Measurements from ENCODE around the gene OSBPL8. TPM values are rescaled to one million over a fixed set of nuclear protein-coding genes. Genes with fewer than 3 reads are reported as not detected.
"Not testable (repeated sequence)": the region's sequence is repeated elsewhere in the genome, so short reads cannot be mapped to it uniquely, and the experiment has no call there.

OSBPL8 gene
- total RNA-seq, 1 experiment from 2014 or later = 71.1 TPM

- Mint-ChIP-seq H3K4me1 (ENCODE audit: insufficient read depth, unreplicated experiment) (no peaks in the 10 kb centered on the region), H3K27me3 (ENCODE audit: insufficient read depth, unreplicated experiment) (no peaks in the 10 kb centered on the region), H3K36me3 (ENCODE audit: insufficient read depth, unreplicated experiment) (no peaks in the 10 kb centered on the region), H3K9me3 (ENCODE audit: unreplicated experiment) (no peaks in the 10 kb centered on the region), H3K4me3 (ENCODE audit: unreplicated experiment) (no peak overlapping the region), H3K27ac (ENCODE audit: low read depth, unreplicated experiment) (no peak overlapping the region)
- POLR2A ChIA-PET = interaction anchor here (0.8 to 1.2 kb wide), 2 partner anchors 17 to 432 kb away, joined by 3 read pairs; no protein-coding TSS in a partner anchor
- no TSS peak for BruUV-seq (replicated peaks)
- intact Hi-C loops (cut with micrococcal nuclease) = no loop called here
- CTCF ChIA-PET = interaction anchor here (0.6 to 1.8 kb wide), 3 partner anchors 52 to 496 kb away, joined by 3 to 7 read pairs (median 3); no protein-coding TSS in a partner anchor
- DNase-seq (ENCODE audit: unreplicated experiment) = no peak
- TF ChIP-seq, protein P1, sequence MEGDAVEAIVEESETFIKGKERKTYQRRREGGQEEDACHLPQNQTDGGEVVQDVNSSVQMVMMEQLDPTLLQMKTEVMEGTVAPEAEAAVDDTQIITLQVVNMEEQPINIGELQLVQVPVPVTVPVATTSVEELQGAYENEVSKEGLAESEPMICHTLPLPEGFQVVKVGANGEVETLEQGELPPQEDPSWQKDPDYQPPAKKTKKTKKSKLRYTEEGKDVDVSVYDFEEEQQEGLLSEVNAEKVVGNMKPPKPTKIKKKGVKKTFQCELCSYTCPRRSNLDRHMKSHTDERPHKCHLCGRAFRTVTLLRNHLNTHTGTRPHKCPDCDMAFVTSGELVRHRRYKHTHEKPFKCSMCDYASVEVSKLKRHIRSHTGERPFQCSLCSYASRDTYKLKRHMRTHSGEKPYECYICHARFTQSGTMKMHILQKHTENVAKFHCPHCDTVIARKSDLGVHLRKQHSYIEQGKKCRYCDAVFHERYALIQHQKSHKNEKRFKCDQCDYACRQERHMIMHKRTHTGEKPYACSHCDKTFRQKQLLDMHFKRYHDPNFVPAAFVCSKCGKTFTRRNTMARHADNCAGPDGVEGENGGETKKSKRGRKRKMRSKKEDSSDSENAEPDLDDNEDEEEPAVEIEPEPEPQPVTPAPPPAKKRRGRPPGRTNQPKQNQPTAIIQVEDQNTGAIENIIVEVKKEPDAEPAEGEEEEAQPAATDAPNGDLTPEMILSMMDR (IDR thresholded peaks at IDR 0.05; ENCODE audit: unreplicated experiment) = no peak
Observed at GRCh38 chr12:76515271-76515670, 44.3 kb downstream of the OSBPL8 start.

DNA sequence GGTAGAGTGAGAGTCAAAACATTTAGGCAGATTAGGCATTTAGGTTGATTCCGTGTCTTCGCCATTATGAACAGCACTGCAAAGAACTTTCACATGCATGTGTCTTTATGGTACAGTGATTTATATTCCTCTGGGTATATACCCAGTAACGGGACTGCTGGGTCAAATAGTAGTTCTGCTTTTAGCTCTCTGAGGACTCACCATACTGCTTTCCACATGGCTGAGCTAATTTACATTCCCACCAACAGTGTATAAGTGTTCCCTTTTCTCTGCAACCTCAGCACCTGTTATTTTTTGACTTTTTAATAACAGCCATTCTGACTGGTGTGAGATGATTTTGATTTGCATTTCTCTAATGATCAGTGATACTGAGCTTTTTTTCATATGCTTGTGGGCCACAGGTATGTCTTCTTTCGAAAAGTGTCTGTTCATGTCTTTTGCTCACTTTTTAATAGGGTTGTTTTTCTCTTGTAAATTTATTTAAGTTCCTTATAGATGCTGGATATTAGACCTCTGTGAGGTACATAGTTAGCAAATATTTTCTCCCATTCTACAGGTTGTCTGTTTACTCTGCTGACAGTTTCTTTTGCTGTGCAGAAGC is 48.4 kb downstream of the OSBPL8 start:
- POLR2A ChIA-PET = interaction anchor here (0.8 kb wide), 2 partner anchors 17 to 18 kb away, joined by 3 to 4 read pairs; no protein-coding TSS in a partner anchor
- H3K27ac Mint-ChIP-seq (ENCODE audit: low read depth, unreplicated experiment); intact Hi-C loops (cut with micrococcal nuclease); H3K9me3 Mint-ChIP-seq (ENCODE audit: unreplicated experiment); H3K36me3 Mint-ChIP-seq (ENCODE audit: insufficient read depth, unreplicated experiment); DNase-seq (ENCODE audit: unreplicated experiment); H3K4me3 Mint-ChIP-seq (ENCODE audit: unreplicated experiment); BruUV-seq (replicated peaks); H3K27me3 Mint-ChIP-seq (ENCODE audit: insufficient read depth, unreplicated experiment); H3K4me1 Mint-ChIP-seq (ENCODE audit: insufficient read depth, unreplicated experiment): not testable (repeated sequence)
- CTCF ChIA-PET = interaction anchor here (0.7 kb wide), 1 partner anchor 1418 kb away, joined by 3 read pairs; no protein-coding TSS in a partner anchor

- no peaks in the 10 kb centered on the region for H3K9me3 Mint-ChIP-seq (ENCODE audit: unreplicated experiment)
- intact Hi-C loops (cut with micrococcal nuclease) = no loop called here
- CTCF ChIA-PET = interaction anchor here (0.5 to 1.2 kb wide), 3 partner anchors 16 to 1659 kb away, joined by 3 read pairs; no protein-coding TSS in a partner anchor
- DNase-seq (ENCODE audit: unreplicated experiment) = no peak
- POLR2A ChIA-PET = interaction anchor here (0.6 to 1.1 kb wide), 2 partner anchors 24 to 35 kb away, joined by 3 read pairs; no protein-coding TSS in a partner anchor
- H3K4me3 Mint-ChIP-seq (ENCODE audit: unreplicated experiment) = no peak overlapping the region
- no peak overlapping the region for H3K27ac Mint-ChIP-seq (ENCODE audit: low read depth, unreplicated experiment)
- no TSS peak for BruUV-seq (replicated peaks)
- peaks cover 7% of the 10 kb centered on the region for H3K36me3 Mint-ChIP-seq (ENCODE audit: insufficient read depth, unreplicated experiment)
- TF ChIP-seq, protein P1 (IDR thresholded peaks at IDR 0.05; ENCODE audit: unreplicated experiment) = no peak
- no peaks in the 10 kb centered on the region for H3K27me3 Mint-ChIP-seq (ENCODE audit: insufficient read depth, unreplicated experiment)
- no peaks in the 10 kb centered on the region for H3K4me1 Mint-ChIP-seq (ENCODE audit: insufficient read depth, unreplicated experiment)
Observed at GRCh38 chr12:76508128-76508980, 51.2 kb downstream of the OSBPL8 start.

- intact Hi-C loops (cut with micrococcal nuclease) = no loop called here
- ChIA-PET CTCF (interaction anchor here (0.7 to 1.0 kb wide), 2 partner anchors 35 to 979 kb away, joined by 3 read pairs; no protein-coding TSS in a partner anchor), POLR2A (no interaction called here)
- H3K27me3 Mint-ChIP-seq (ENCODE audit: insufficient read depth, unreplicated experiment) = no peaks in the 10 kb centered on the region
- H3K27ac Mint-ChIP-seq (ENCODE audit: low read depth, unreplicated experiment) = no peak overlapping the region
- no peak for DNase-seq (ENCODE audit: unreplicated experiment)
- H3K9me3 Mint-ChIP-seq (ENCODE audit: unreplicated experiment) = no peaks in the 10 kb centered on the region
- TF ChIP-seq, protein P1 (IDR thresholded peaks at IDR 0.05; ENCODE audit: unreplicated experiment) = no peak
- H3K36me3 Mint-ChIP-seq (ENCODE audit: insufficient read depth, unreplicated experiment) = peaks cover 7% of the 10 kb centered on the region
- no peak overlapping the region for H3K4me3 Mint-ChIP-seq (ENCODE audit: unreplicated experiment)
- H3K4me1 Mint-ChIP-seq (ENCODE audit: insufficient read depth, unreplicated experiment) = no peaks in the 10 kb centered on the region
- no TSS peak for BruUV-seq (replicated peaks)
Observed at GRCh38 chr12:76506149-76506548, 53.4 kb downstream of the OSBPL8 start.
